HL-60 (cell line): ENCODE measurements around the gene TMEM163.

ENCODE experiments used
- DNase-seq, 2 experiments: peaks; one replicate each; pipeline ENCODE4 v3.0.0-alpha.2; 2010 to 2020; ENCODE audit warnings: low read depth in 1 of 2, low spot score in 1 of 2
- H3K27ac ChIP-seq: fragments of 250-450 bp; sonication (Bioruptor Pico); replicated peaks from 2 replicates; pipeline ENCODE4 v1.5.1; 2020; ENCODE audit warnings: mild to moderate bottlenecking, moderate library complexity
- H3K27me3 ChIP-seq: fragments of 250-450 bp; sonication (Bioruptor Pico); 2 replicates; pipeline ENCODE4 v1.5.1; 2021; ENCODE audit warnings: mild to moderate bottlenecking, moderate library complexity; ENCODE audit not compliant: insufficient read depth, poor library complexity, severe bottlenecking
- H3K4me3 ChIP-seq: replicated peaks from 2 replicates; pipeline ENCODE4 v1.5.1; 2011; ENCODE audit warnings: mild to moderate bottlenecking, control low read depth, low read length; ENCODE audit not compliant: insufficient read depth
- CTCF ChIP-seq: IDR thresholded peaks from one replicate; pipeline ENCODE4 v1.5.1; 2011; ENCODE audit warnings: low read length, control low read depth, inconsistent platforms; ENCODE audit not compliant: insufficient read depth
- GABPA ChIP-seq: IDR thresholded peaks from 2 replicates; pipeline ENCODE4 v1.6.1; 2012; ENCODE audit warnings: low read depth
- POLR2AphosphoS5 ChIP-seq: IDR thresholded peaks from 2 replicates; pipeline ENCODE4 v1.6.1; 2012; ENCODE audit warnings: low read depth
- REST ChIP-seq: IDR thresholded peaks from 2 replicates; pipeline ENCODE4 v1.6.1; 2012; ENCODE audit warnings: low read depth; ENCODE audit not compliant: insufficient replicate concordance
- SPI1 ChIP-seq: IDR thresholded peaks from 2 replicates; pipeline ENCODE4 v1.6.1; 2012; ENCODE audit warnings: low read depth, mild to moderate bottlenecking, borderline replicate concordance

Gene TMEM163

GRCh38 chr2:134712299-134712698, 6.5 kb downstream of the TMEM163 start:
- TF ChIP-seq POLR2AphosphoS5 (no peak), REST (no peak), GABPA (no peak), CTCF (no peak), SPI1 (no peak)
- DNase-seq = no peak
- no peak overlapping the region for H3K4me3 ChIP-seq

GRCh38 chr2:134711692-134712091, 7.1 kb downstream of the TMEM163 start:
- no peak overlapping the region for H3K27ac ChIP-seq
- TF ChIP-seq GABPA (no peak), CTCF (no peak), POLR2AphosphoS5 (no peak), SPI1 (no peak), REST (no peak)
- peaks cover 43% of the 10 kb centered on the region for H3K27me3 ChIP-seq
- DNase-seq = no peak
- H3K4me3 ChIP-seq = no peak overlapping the region

More at GRCh38 chr2:134712299-134712698, 6.5 kb downstream of the TMEM163 start:
- Histone ChIP-seq H3K27me3 (peaks cover 43% of the 10 kb centered on the region), H3K27ac (no peak overlapping the region)

GRCh38 chr2:134707330-134707676, 11.5 kb downstream of the TMEM163 start:
- no peak overlapping the region for H3K27ac ChIP-seq
- H3K4me3 ChIP-seq = no peak overlapping the region
- no peak for TF ChIP-seq REST
- TF ChIP-seq GABPA = no peak
- TF ChIP-seq CTCF = no peak
- TF ChIP-seq SPI1 = no peak
- no peak for TF ChIP-seq POLR2AphosphoS5
- no peak for DNase-seq
- peaks cover 39% of the 10 kb centered on the region for H3K27me3 ChIP-seq
